NCI-H128 (cell line): ENCODE results near the gene MYADML2.

ENCODE experiments used
- DNase-seq: peaks from one replicate; lab custom pipeline; 2025; ENCODE audit not compliant: unreplicated experiment; lab: John Stamatoyannopoulos, UW

Gene MYADML2

GRCh38 chr17:81978524-81979298, 31.7 kb upstream of the MYADML2 start:
- no peak for DNase-seq

- DNase-seq = peak; percentile 71
These were observed 30.3 kb upstream of the MYADML2 start, which contains the start of gene ASPSCR1 for GRCh38 chr17:81977211-81977808. Gene ASPSCR1, plus strand, starts transcription at chr17:81977629. Its CDS starts 18 bp downstream, at chr17:81977647.

- DNase-seq = no peak
These were observed 29.5 kb upstream of the MYADML2 start for GRCh38 chr17:81976332-81977210.

- DNase-seq = no peak
These were observed 26.4 kb upstream of the MYADML2 start for GRCh38 chr17:81973432-81973831.

- no peak for DNase-seq
These were observed 22.1 kb upstream of the MYADML2 start for GRCh38 chr17:81968850-81969812.

- DNase-seq = no peak
These were observed 21.3 kb upstream of the MYADML2 start for GRCh38 chr17:81968396-81968745.

GRCh38 chr17:81967533-81968395, 20.7 kb upstream of the MYADML2 start:
- no peak for DNase-seq

- no peak for DNase-seq
These were observed 20.2 kb upstream of the MYADML2 start for GRCh38 chr17:81967244-81967532.

- DNase-seq = no peak
These were observed 19.6 kb upstream of the MYADML2 start for GRCh38 chr17:81966343-81967243.

- DNase-seq = no peak
These were observed 17.2 kb upstream of the MYADML2 start for GRCh38 chr17:81964081-81964849.

GRCh38 chr17:81962499-81963441, 15.7 kb upstream of the MYADML2 start:
- DNase-seq = no peak

- DNase-seq = no peak
These were observed 14.8 kb upstream of the MYADML2 start for GRCh38 chr17:81961521-81962498.

GRCh38 chr17:81961087-81961511, 14.1 kb upstream of the MYADML2 start, which contains the start of gene NOTUM:
Gene NOTUM, minus strand, starts transcription at chr17:81961187. Its CDS starts 278 bp downstream, at chr17:81960909.
- DNase-seq = no peak

- DNase-seq = no peak
These were observed 13.3 kb upstream of the MYADML2 start for GRCh38 chr17:81960130-81960958.
